Thoracic aorta (tissue), 2 donors: Measurements from ENCODE around the gene BAG1. TPM values are rescaled to one million over a fixed set of nuclear protein-coding genes. Genes with fewer than 3 reads are reported as not detected.

Experiments used
- ATAC-seq: fragments of 150-250 bp; one replicate; pipeline ENCODE4 v1.8.0; 2017; ENCODE audit warnings: low read depth; ENCODE audit not compliant: insufficient number of reproducible peaks, low FRiP score
- DNase-seq: peaks from one replicate; pipeline ENCODE4 v3.0.0-alpha.2; 2020; ENCODE audit warnings: low spot score
- H3K27ac ChIP-seq, 2 donors: fragments of 200-600 bp; sonication (generic); 1 replicate in 1 of 2; 2 replicates in 1 of 2; pipeline ENCODE4 v1.5.1; 2016; ENCODE audit warnings: mild to moderate bottlenecking in 2 of 2, moderate library complexity in 2 of 2
- H3K27me3 ChIP-seq: fragments of 200-600 bp; sonication (generic); replicated peaks from 2 replicates; pipeline ENCODE4 v1.6.0; 2016; ENCODE audit warnings: mild to moderate bottlenecking; ENCODE audit not compliant: insufficient read depth
- H3K36me3 ChIP-seq: fragments of 200-600 bp; sonication (generic); one replicate; pipeline ENCODE4 v1.5.1; 2016
- H3K4me1 ChIP-seq, 2 donors: fragments of 200-600 bp; sonication (generic); 1 replicate in 1 of 2; 2 replicates in 1 of 2; pipeline versions ENCODE4 v1.5.1 to v1.6.0; 2016; ENCODE audit warnings: low read depth in 2 of 2, mild to moderate bottlenecking in 1 of 2; ENCODE audit not compliant: control insufficient read depth in 1 of 2
- H3K4me3 ChIP-seq: fragments of 200-600 bp; sonication (generic); 2 replicates; pipeline ENCODE4 v1.5.1; 2016; ENCODE audit warnings: mild to moderate bottlenecking
- H3K9me3 ChIP-seq: fragments of 200-600 bp; sonication (generic); 2 replicates; pipeline ENCODE4 v1.5.1; 2016
- CTCF ChIP-seq: fragments of 200-600 bp; sonication (generic); IDR thresholded peaks from one replicate; pipeline ENCODE4 v1.5.1; 2019; ENCODE audit warnings: antibody characterized with exemption
- total RNA-seq, 2 donors: library from RNA; depleted of rRNA; stranded (reverse); fragments of >200 nt; gene quantifications; one replicate each; pipeline versions ENCODE4 v1.1.0 to v1.2.3, GENCODE V29; 2016

Gene BAG1
- total RNA-seq, 2 donors from 2014 or later: 30.6 to 40.5 TPM

GRCh38 chr9:33260372-33260771 lies 4.1 kb downstream of the BAG1 start:
- Histone ChIP-seq H3K4me3 (no peak overlapping the region), H3K27me3 (no peaks in the 10 kb centered on the region), H3K27ac (no peak overlapping the region), H3K36me3 (peaks cover 44% of the 10 kb centered on the region), H3K9me3 (no peaks in the 10 kb centered on the region), H3K4me1 (peaks cover under 1 to 14% of the 10 kb centered on the region in 2 donors)
- no peak for ATAC-seq
- TF ChIP-seq CTCF: no peak
- no peak for DNase-seq

GRCh38 chr9:33257276-33257675 lies 7.2 kb downstream of the BAG1 start:
- ATAC-seq: no peak

GRCh38 chr9:33256236-33256635 lies 8.3 kb downstream of the BAG1 start:
- H3K4me3 ChIP-seq: no peak overlapping the region

More at GRCh38 chr9:33257276-33257675, 7.2 kb downstream of the BAG1 start:
- Histone ChIP-seq H3K4me1 (no peaks in the 10 kb centered on the region), H3K4me3 (no peak overlapping the region), H3K27ac (no peak overlapping the region), H3K36me3 (peaks cover 57% of the 10 kb centered on the region), H3K27me3 (no peaks in the 10 kb centered on the region), H3K9me3 (no peaks in the 10 kb centered on the region)
- no peak for TF ChIP-seq CTCF
- DNase-seq: no peak

GRCh38 chr9:33255471-33255870 lies 9.0 kb downstream of the BAG1 start:
- no peak for DNase-seq
- Histone ChIP-seq H3K36me3 (peaks cover 54% of the 10 kb centered on the region), H3K4me1 (no peaks in the 10 kb centered on the region), H3K27me3 (no peaks in the 10 kb centered on the region), H3K27ac (no peak overlapping the region), H3K9me3 (no peaks in the 10 kb centered on the region), H3K4me3 (no peak overlapping the region)
- no peak for TF ChIP-seq CTCF
- ATAC-seq: no peak

More at GRCh38 chr9:33256236-33256635, 8.3 kb downstream of the BAG1 start:
- Histone ChIP-seq H3K4me1 (no peaks in the 10 kb centered on the region), H3K36me3 (peaks cover 57% of the 10 kb centered on the region), H3K27me3 (no peaks in the 10 kb centered on the region), H3K27ac (no peak overlapping the region), H3K9me3 (no peaks in the 10 kb centered on the region)
- ATAC-seq (no peak), DNase-seq (no peak)
- no peak for TF ChIP-seq CTCF

GRCh38 chr9:33255014-33255413 lies 9.5 kb downstream of the BAG1 start:
- ATAC-seq: no peak
- peaks cover 50% of the 10 kb centered on the region for H3K36me3 ChIP-seq
- DNase-seq: no peak

More at GRCh38 chr9:33255014-33255413, 9.5 kb downstream of the BAG1 start:
- H3K4me3 ChIP-seq: no peak overlapping the region
- H3K4me1 ChIP-seq: no peaks in the 10 kb centered on the region
- no peaks in the 10 kb centered on the region for H3K9me3 ChIP-seq
- TF ChIP-seq CTCF: no peak
- H3K27ac ChIP-seq: no peak overlapping the region
- H3K27me3 ChIP-seq: no peaks in the 10 kb centered on the region
